Measurements from ENCODE around the gene KRTAP9-6. TPM values are rescaled to one million over a fixed set of nuclear protein-coding genes. Genes with fewer than 3 reads are reported as not detected.

KRTAP9-6 gene
- total and polyA plus RNA-seq, 12 donors: not detected

- TF ChIP-seq POLR2A (IDR thresholded peaks at IDR 0.05): no peak
- TF ChIP-seq CTCF (IDR thresholded peaks at IDR 0.05): no peak
- Histone ChIP-seq H3K36me3 (replicated peaks in 1 of 2) (no peaks in the 10 kb centered on the region), H3K27ac (no peak overlapping the region), H3K9me3 (replicated peaks in 1 of 3) (no peaks in the 10 kb centered on the region), H3K4me3 (no peak overlapping the region), H3K27me3 (no peaks in the 10 kb centered on the region), H3K4me1 (replicated peaks in 1 of 2) (no peaks in the 10 kb centered on the region)
- DNase-seq: peak in 2 of 7 donors; percentile 8 to 34
- WGBS, 4 donors: 53 to 66% (median 59%) methylated on average over 8 to 10 of the region's 10 CpGs
- intact Hi-C loops (cut with DNase I): no loop called here
These were observed 43.2 kb downstream of the KRTAP9-6 start for GRCh38 chr17:41308251-41308917.

- no peak within 1 kb of the TSS for H3K4me3 ChIP-seq
- no peak for DNase-seq
- no peak within 1 kb of the TSS for H3K27ac ChIP-seq
- H3K4me1 ChIP-seq (replicated peaks in 1 of 2): no peaks in the 10 kb centered on the region
- 66 to 83% (median 71%) methylated on average over 4 to 7 of the region's 7 CpGs for WGBS, 4 donors
- no peaks in the 10 kb centered on the region for H3K27me3 ChIP-seq
- TF ChIP-seq POLR2A (IDR thresholded peaks at IDR 0.05) (no peak), CTCF (IDR thresholded peaks at IDR 0.05) (no peak)
- intact Hi-C loops (cut with DNase I): no loop called here
- no peaks in the 10 kb centered on the region for H3K9me3 ChIP-seq (replicated peaks in 1 of 3)
- no peaks in the 10 kb centered on the region for H3K36me3 ChIP-seq (replicated peaks in 1 of 2)
These were observed 43.8 kb downstream of the KRTAP9-6 start, which contains the start of gene KRTAP16-1 for GRCh38 chr17:41308918-41309359. TSS of gene KRTAP16-1 (minus strand) at chr17:41309309. CDS start at chr17:41309253, 56 bp downstream.

GRCh38 chr17:41311111-41311510, 45.9 kb downstream of the KRTAP9-6 start:
- Histone ChIP-seq H3K36me3 (replicated peaks in 1 of 2) (no peaks in the 10 kb centered on the region), H3K4me3 (no peak overlapping the region), H3K9me3 (replicated peaks in 1 of 3) (no peaks in the 10 kb centered on the region), H3K27me3 (no peaks in the 10 kb centered on the region), H3K4me1 (replicated peaks in 1 of 2) (no peaks in the 10 kb centered on the region), H3K27ac (no peak overlapping the region)
- intact Hi-C loops (cut with DNase I): no loop called here
- WGBS, 4 donors: 60 to 96% (median 78%) methylated on average over 1 of the region's 1 CpG
- TF ChIP-seq CTCF (IDR thresholded peaks at IDR 0.05) (no peak), POLR2A (IDR thresholded peaks at IDR 0.05) (no peak)
- DNase-seq: no peak

- intact Hi-C loops (cut with DNase I): no loop called here
- Histone ChIP-seq H3K27ac (no peak within 1 kb of the TSS), H3K4me3 (no peak within 1 kb of the TSS), H3K4me1 (replicated peaks in 1 of 2) (no peaks in the 10 kb centered on the region), H3K27me3 (no peaks in the 10 kb centered on the region), H3K9me3 (replicated peaks in 1 of 3) (peaks cover 0 to 7% (median 0%) of the 10 kb centered on the region in 3 donors), H3K36me3 (replicated peaks in 1 of 2) (no peaks in the 10 kb centered on the region)
- no peak for TF ChIP-seq CTCF (IDR thresholded peaks at IDR 0.05)
- no peak for TF ChIP-seq POLR2A (IDR thresholded peaks at IDR 0.05)
- DNase-seq: no peak
- 74 to 84% (median 81%) methylated on average over 12 to 24 of the region's 24 CpGs for WGBS, 4 donors
These were observed 50.1 kb downstream of the KRTAP9-6 start, which contains the start of gene KRTAP17-1 for GRCh38 chr17:41315204-41315794. TSS of gene KRTAP17-1 (minus strand) at chr17:41315710. CDS start at chr17:41315650, 60 bp downstream.

Small RNA genes lying within 50 kb of the gene (small RNA-seq; reads per million reads assigned to genes)
- 0 reads per million in 2 donors for gene KRTAP9-10P

Other genes with a start within 250 kb of the KRTAP9-6 start
Only the 30 nearest of the 40 such genes appear.
- gene KRTAP2-4, start 199.5 kb upstream of the KRTAP9-6 start, total RNA-seq: not detected
- gene KRTAP2-4, start 199.5 kb upstream of the KRTAP9-6 start, polyA plus RNA-seq: not detected
- not detected for gene KRTAP4-7, start 181.2 kb upstream of the KRTAP9-6 start, total RNA-seq
- gene KRTAP4-7, start 181.2 kb upstream of the KRTAP9-6 start, polyA plus RNA-seq: not detected
- gene KRTAP4-8, start 167.2 kb upstream of the KRTAP9-6 start, total RNA-seq: not detected
- not detected for gene KRTAP4-8, start 167.2 kb upstream of the KRTAP9-6 start, polyA plus RNA-seq
- gene KRTAP4-16, start 163.2 kb upstream of the KRTAP9-6 start, total RNA-seq: not detected
- gene KRTAP4-16, start 163.2 kb upstream of the KRTAP9-6 start, polyA plus RNA-seq: not detected
- not detected for gene KRTAP4-9, start 160.0 kb upstream of the KRTAP9-6 start, total RNA-seq
- not detected for gene KRTAP4-9, start 160.0 kb upstream of the KRTAP9-6 start, polyA plus RNA-seq
- not detected for gene KRTAP4-11, start 147.0 kb upstream of the KRTAP9-6 start, total RNA-seq
- not detected for gene KRTAP4-11, start 147.0 kb upstream of the KRTAP9-6 start, polyA plus RNA-seq
- gene KRTAP4-12, start 141.2 kb upstream of the KRTAP9-6 start, total RNA-seq: not detected
- not detected for gene KRTAP4-12, start 141.2 kb upstream of the KRTAP9-6 start, polyA plus RNA-seq
- not detected for gene KRTAP4-6, start 124.8 kb upstream of the KRTAP9-6 start, total RNA-seq
- not detected for gene KRTAP4-6, start 124.8 kb upstream of the KRTAP9-6 start, polyA plus RNA-seq
- not detected for gene KRTAP4-5, start 115.6 kb upstream of the KRTAP9-6 start, total RNA-seq
- gene KRTAP4-5, start 115.6 kb upstream of the KRTAP9-6 start, polyA plus RNA-seq: not detected
- not detected for gene KRTAP4-4, start 104.6 kb upstream of the KRTAP9-6 start, total RNA-seq
- not detected for gene KRTAP4-4, start 104.6 kb upstream of the KRTAP9-6 start, polyA plus RNA-seq
- not detected for gene KRTAP4-3, start 97.2 kb upstream of the KRTAP9-6 start, total RNA-seq
- not detected for gene KRTAP4-3, start 97.2 kb upstream of the KRTAP9-6 start, polyA plus RNA-seq
- gene KRTAP4-2, start 87.2 kb upstream of the KRTAP9-6 start, total RNA-seq: not detected
- gene KRTAP4-2, start 87.2 kb upstream of the KRTAP9-6 start, polyA plus RNA-seq: not detected
- gene KRTAP4-1, start 80.5 kb upstream of the KRTAP9-6 start, total RNA-seq: not detected
- gene KRTAP4-1, start 80.5 kb upstream of the KRTAP9-6 start, polyA plus RNA-seq: not detected
- gene KRTAP9-1, start 75.5 kb upstream of the KRTAP9-6 start, total RNA-seq: not detected
- not detected for gene KRTAP9-1, start 75.5 kb upstream of the KRTAP9-6 start, polyA plus RNA-seq
- gene KRTAP9-2, start 38.7 kb upstream of the KRTAP9-6 start, total RNA-seq: not detected
- gene KRTAP9-2, start 38.7 kb upstream of the KRTAP9-6 start, polyA plus RNA-seq: not detected
- not detected for gene KRTAP9-3, start 32.9 kb upstream of the KRTAP9-6 start, total RNA-seq
- gene KRTAP9-3, start 32.9 kb upstream of the KRTAP9-6 start, polyA plus RNA-seq: not detected
- not detected for gene KRTAP9-8, start 27.4 kb upstream of the KRTAP9-6 start, total RNA-seq
- not detected for gene KRTAP9-8, start 27.4 kb upstream of the KRTAP9-6 start, polyA plus RNA-seq
- gene KRTAP9-4, start 15.7 kb upstream of the KRTAP9-6 start, total RNA-seq: not detected
- not detected for gene KRTAP9-4, start 15.7 kb upstream of the KRTAP9-6 start, polyA plus RNA-seq
- gene KRTAP9-9, start 10.0 kb upstream of the KRTAP9-6 start, total RNA-seq: not detected
- not detected for gene KRTAP9-9, start 10.0 kb upstream of the KRTAP9-6 start, polyA plus RNA-seq
- gene KRTAP9-7, start 10.3 kb downstream of the KRTAP9-6 start, total RNA-seq: not detected
- gene KRTAP9-7, start 10.3 kb downstream of the KRTAP9-6 start, polyA plus RNA-seq: not detected
- gene KRTAP29-1, start 37.5 kb downstream of the KRTAP9-6 start, total RNA-seq: not detected
- gene KRTAP29-1, start 37.5 kb downstream of the KRTAP9-6 start, polyA plus RNA-seq: not detected
- gene KRTAP16-1, start 43.9 kb downstream of the KRTAP9-6 start, total RNA-seq: not detected
- not detected for gene KRTAP16-1, start 43.9 kb downstream of the KRTAP9-6 start, polyA plus RNA-seq
- not detected for gene KRTAP17-1, start 50.3 kb downstream of the KRTAP9-6 start, total RNA-seq
- gene KRTAP17-1, start 50.3 kb downstream of the KRTAP9-6 start, polyA plus RNA-seq: not detected
- not detected for gene KRT33A, start 85.5 kb downstream of the KRTAP9-6 start, total RNA-seq
- gene KRT33A, start 85.5 kb downstream of the KRTAP9-6 start, polyA plus RNA-seq: not detected
- not detected for gene KRT33B, start 104.4 kb downstream of the KRTAP9-6 start, total RNA-seq
- gene KRT33B, start 104.4 kb downstream of the KRTAP9-6 start, polyA plus RNA-seq: not detected
- not detected for gene KRT34, start 116.9 kb downstream of the KRTAP9-6 start, total RNA-seq
- not detected for gene KRT34, start 116.9 kb downstream of the KRTAP9-6 start, polyA plus RNA-seq
- gene KRT31, start 132.2 kb downstream of the KRTAP9-6 start, total RNA-seq: not detected
- not detected for gene KRT31, start 132.2 kb downstream of the KRTAP9-6 start, polyA plus RNA-seq
- gene KRT37, start 159.2 kb downstream of the KRTAP9-6 start, total RNA-seq: not detected
- gene KRT37, start 159.2 kb downstream of the KRTAP9-6 start, polyA plus RNA-seq: not detected
- gene KRT38, start 175.6 kb downstream of the KRTAP9-6 start, total RNA-seq: not detected
- not detected for gene KRT38, start 175.6 kb downstream of the KRTAP9-6 start, polyA plus RNA-seq
- not detected for gene KRT32, start 202.0 kb downstream of the KRTAP9-6 start, total RNA-seq
- gene KRT32, start 202.0 kb downstream of the KRTAP9-6 start, polyA plus RNA-seq: not detected

All from adrenal gland (tissue), 12 donors.